Keratinocyte (primary cell): ENCODE results near the gene SUMO1. TPM values are rescaled to one million over a fixed set of nuclear protein-coding genes. Genes with fewer than 3 reads are reported as not detected.
A peak's percentile ranks its signal among the peaks of the same experiment; 100 is the strongest.

Experiments
- DNase-seq: peaks from one replicate; pipeline ENCODE4 v3.0.0-alpha.2; 2011; ENCODE audit warnings: low read depth, missing footprints, low spot score
- FAIRE-seq: peaks from 2 replicates; lab custom pipeline; 2011; peaks lifted over from hg19 to GRCh38; lab: Jason Lieb, UNC
- H2AFZ ChIP-seq: 2 replicates; pipeline ENCODE4 v1.6.0; 2012; ENCODE audit warnings: low read length, control low read depth, inconsistent platforms; ENCODE audit not compliant: control insufficient read depth
- H3K27ac ChIP-seq: 2 replicates; pipeline ENCODE4 v1.5.1; 2011; ENCODE audit warnings: low read length; ENCODE audit not compliant: control insufficient read depth, insufficient read depth
- H3K27me3 ChIP-seq: 3 replicates; pipeline ENCODE4 v1.6.0; 2011; ENCODE audit warnings: low read length; ENCODE audit not compliant: control insufficient read depth, insufficient read depth; ENCODE audit errors: extremely low read depth
- H3K36me3 ChIP-seq, 2 experiments: 2 replicates in 1 of 2; 3 replicates in 1 of 2; pipeline ENCODE4 v1.5.1; 2011; ENCODE audit warnings: low read length in 2 of 2, mild to moderate bottlenecking in 1 of 2; ENCODE audit not compliant: control insufficient read depth in 2 of 2, insufficient read depth in 2 of 2; ENCODE audit errors: extremely low read depth in 1 of 2
- H3K4me1 ChIP-seq: 3 replicates; pipeline ENCODE4 v1.5.1; 2011; ENCODE audit warnings: low read length; ENCODE audit not compliant: control insufficient read depth, insufficient read depth; ENCODE audit errors: extremely low read depth
- H3K4me2 ChIP-seq: 3 replicates; pipeline ENCODE4 v1.6.0; 2011; ENCODE audit warnings: low read depth, low read length; ENCODE audit not compliant: control insufficient read depth, insufficient read depth; ENCODE audit errors: extremely low read depth
- H3K4me3 ChIP-seq, 3 experiments: fragments of 200-600 bp in 1 of 3; sonication (generic) in 1 of 3; 2 replicates in 2 of 3; 3 replicates in 1 of 3; pipeline ENCODE4 v1.5.1; 2011 to 2016; ENCODE audit warnings: low read length in 3 of 3, mild to moderate bottlenecking in 3 of 3, control low read depth in 2 of 3, inconsistent platforms in 1 of 3, low read depth in 1 of 3, mixed read lengths in 1 of 3, mixed run types in 1 of 3, moderate library complexity in 1 of 3; ENCODE audit not compliant: control insufficient read depth in 2 of 3, insufficient read depth in 2 of 3; ENCODE audit errors: extremely low read depth in 1 of 3
- H3K79me2 ChIP-seq: 2 replicates; pipeline ENCODE4 v1.6.0; 2012; ENCODE audit warnings: low read length; ENCODE audit not compliant: control insufficient read depth, insufficient read depth
- H3K9ac ChIP-seq: 3 replicates; pipeline ENCODE4 v1.6.0; 2011; ENCODE audit warnings: low read length; ENCODE audit not compliant: control insufficient read depth, insufficient read depth; ENCODE audit errors: extremely low read depth
- H3K9me1 ChIP-seq: 3 replicates; pipeline ENCODE4 v1.6.0; 2011; ENCODE audit warnings: low read length; ENCODE audit not compliant: control insufficient read depth, insufficient read depth; ENCODE audit errors: extremely low read depth
- H3K9me3 ChIP-seq: 2 replicates; pipeline ENCODE4 v1.5.1; 2012; ENCODE audit warnings: low read depth, low read length; ENCODE audit not compliant: control insufficient read depth
- H4K20me1 ChIP-seq: 3 replicates; pipeline ENCODE4 v1.6.0; 2011; ENCODE audit warnings: low read length; ENCODE audit not compliant: control insufficient read depth, insufficient read depth; ENCODE audit errors: extremely low read depth
- CTCF ChIP-seq, 3 experiments: IDR thresholded peaks in 1 of 3; conservative IDR thresholded peaks in 1 of 3; optimal IDR thresholded peaks in 1 of 3; 2 replicates in 2 of 3; 3 replicates in 1 of 3; pipeline versions ENCODE3 to v1.5.1; 2011; ENCODE audit warnings: low read length in 3 of 3, mild to moderate bottlenecking in 3 of 3, moderate library complexity in 2 of 3, control low read depth in 1 of 3, inconsistent platforms in 1 of 3; ENCODE audit not compliant: insufficient read depth in 2 of 3; ENCODE audit errors: extremely low read depth in 1 of 3
- EZH2 ChIP-seq: IDR thresholded peaks from one replicate; pipeline ENCODE4 v1.6.1; 2012; ENCODE audit warnings: inconsistent platforms, mild to moderate bottlenecking, low read length, moderate library complexity
- dilution Hi-C: fragments of 300-500 bp; cut with MboI; formaldehyde crosslinking; loops from one replicate; pipeline ENCODE4 v1.7.0; 2020; ENCODE audit warnings: low sequenced_read_pairs; ENCODE audit not compliant: extremely low pct_ligation_motif_present
- polyA plus RNA-seq, 5 experiments: library from polyadenylated mRNA; depleted of rRNA in 3 of 5; stranded (reverse) in 3 of 5; stranded (forward) in 1 of 5; unstranded in 1 of 5; fragments of >200 nt; gene quantifications; 1 replicate in 1 of 5; 2 replicates in 3 of 5; 3 replicates in 1 of 5; pipeline versions ENCODE4 v1.2.1 to v1.2.3, GENCODE V29; 2011 to 2012; ENCODE audit warnings: missing spikeins in 2 of 5, low read depth in 1 of 5, low replicate concordance in 1 of 5

SUMO1 gene
- polyA plus RNA-seq, 1 donor (not counting 4 experiments of a cell fraction or from before 2014, with no cell fraction given), result 179 TPM

GRCh38 chr2:202270487-202270886, 32.1 kb upstream of the SUMO1 start:
- H3K79me2 ChIP-seq, result peaks cover 98% of the 10 kb centered on the region
- H3K9ac ChIP-seq, result no peak overlapping the region
- H3K27ac ChIP-seq, result no peak overlapping the region
- no peak overlapping the region for H2AFZ ChIP-seq
- H3K4me1 ChIP-seq, result peaks cover 18% of the 10 kb centered on the region
- H4K20me1 ChIP-seq, result peaks cover 63% of the 10 kb centered on the region
- TF ChIP-seq EZH2 (no peak), CTCF (optimal IDR thresholded peaks at IDR 0.05 in 1 of 3, IDR thresholded peaks at IDR 0.05 in 1 of 3, conservative IDR thresholded peaks at IDR 0.05 in 1 of 3; ENCODE audit: extremely low read depth in 1 of 3, insufficient read depth in 2 of 3, low read length in 3 of 3) (no peak)
- H3K9me3 ChIP-seq, result no peaks in the 10 kb centered on the region
- peaks cover 1 to 7% of the 10 kb centered on the region in 2 experiments for H3K36me3 ChIP-seq
- no peak for DNase-seq
- no peak for FAIRE-seq
- dilution Hi-C loops, result no loop called here
- no peaks in the 10 kb centered on the region for H3K27me3 ChIP-seq
- H3K4me2 ChIP-seq, result no peak overlapping the region
- H3K4me3 ChIP-seq, result no peak overlapping the region
- peaks cover 3% of the 10 kb centered on the region for H3K9me1 ChIP-seq

- Histone ChIP-seq H3K79me2 (peaks cover 89% of the 10 kb centered on the region), H3K36me3 (peaks cover 0 to 3% of the 10 kb centered on the region in 2 experiments), H3K4me1 (peaks cover 11% of the 10 kb centered on the region), H4K20me1 (peaks cover 56% of the 10 kb centered on the region), H3K27me3 (no peaks in the 10 kb centered on the region), H3K9ac (no peak overlapping the region), H3K4me3 (no peak overlapping the region), H3K9me3 (no peaks in the 10 kb centered on the region), H2AFZ (no peak overlapping the region), H3K9me1 (peaks cover 3% of the 10 kb centered on the region), H3K27ac (no peak overlapping the region), H3K4me2 (peak overlapping the region; percentile 45)
- dilution Hi-C loops, result no loop called here
- DNase-seq, result no peak
- no peak for TF ChIP-seq EZH2
- TF ChIP-seq CTCF (optimal IDR thresholded peaks at IDR 0.05 in 1 of 3, IDR thresholded peaks at IDR 0.05 in 1 of 3, conservative IDR thresholded peaks at IDR 0.05 in 1 of 3; ENCODE audit: extremely low read depth in 1 of 3, insufficient read depth in 2 of 3, low read length in 3 of 3), result no peak
- FAIRE-seq, result no peak
Observed at GRCh38 chr2:202269585-202269984, 31.2 kb upstream of the SUMO1 start.
